ENCODE data around the gene GBP2. TPM values are rescaled to one million over a fixed set of nuclear protein-coding genes. Genes with fewer than 3 reads are reported as not detected.

The GBP2 gene
- total and polyA plus RNA-seq, 2 donors (not counting 3 experiments of a cell fraction or from before 2014, with no cell fraction given): 13.1 to 30.2 TPM

DNA sequence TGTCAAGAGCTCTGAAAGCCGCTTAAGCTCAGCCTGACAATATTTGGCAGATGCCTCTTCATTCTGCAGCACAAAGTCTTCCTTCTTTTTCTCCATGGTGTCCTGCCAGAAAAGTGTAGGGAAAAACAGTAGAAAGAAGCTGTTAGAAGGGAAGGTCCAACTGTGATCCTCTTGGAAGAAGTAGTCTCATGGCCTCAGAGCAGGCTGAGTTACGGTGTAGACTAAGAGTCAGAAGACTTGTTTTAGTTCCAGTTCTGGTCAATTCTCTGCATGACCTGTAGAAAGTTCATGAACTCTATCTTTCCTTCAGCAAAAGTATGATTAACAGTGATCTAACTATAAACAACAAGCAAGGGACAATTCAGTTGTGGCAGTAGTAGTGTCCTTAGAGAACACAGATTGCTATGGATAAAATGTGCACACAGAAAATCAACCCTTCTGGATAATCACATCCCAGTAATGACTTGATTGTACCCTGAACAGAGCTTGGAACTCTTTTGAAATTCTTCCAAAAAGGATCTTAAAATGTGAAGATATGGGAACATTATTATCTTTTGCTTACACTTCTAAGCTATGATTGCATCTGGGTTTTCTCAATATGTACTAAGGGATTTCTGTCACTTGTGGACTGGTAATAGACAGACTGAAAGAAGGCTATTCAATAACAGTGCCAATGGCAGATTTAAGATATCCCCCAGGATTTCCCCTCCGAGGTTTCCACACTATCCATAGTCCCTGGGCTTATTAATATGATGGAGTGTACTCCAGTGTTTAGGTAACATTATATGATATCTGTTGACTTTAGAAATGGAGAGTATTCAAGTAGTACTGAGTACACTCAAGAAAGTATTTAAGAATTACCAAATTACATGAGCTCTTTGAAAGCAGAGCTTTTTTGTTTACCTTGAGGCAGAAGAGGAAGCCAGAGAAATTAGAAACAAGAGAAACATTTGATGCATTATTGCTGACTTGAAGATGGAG lies 22.1 kb upstream of the GBP2 start:
- H3K4me1 ChIP-seq (ENCODE audit: control insufficient read depth, extremely low read depth, insufficient read depth, low read length): no peaks in the 10 kb centered on the region
- CTCF ChIA-PET: interaction anchor here (1.1 to 3.1 kb wide), 2 partner anchors 15 to 63 kb away, joined by 4 to 38 read pairs; no protein-coding TSS in a partner anchor
- H3K9ac ChIP-seq (replicated peaks; ENCODE audit: extremely low read depth, insufficient read depth, low read length): no peak overlapping the region
- H3K79me2 ChIP-seq (ENCODE audit: control insufficient read depth, insufficient read depth, low read length): no peaks in the 10 kb centered on the region
- H4K20me1 ChIP-seq (replicated peaks; ENCODE audit: control insufficient read depth, extremely low read depth, insufficient read depth, low read length): no peaks in the 10 kb centered on the region
- TF ChIP-seq MYC (IDR thresholded peaks at IDR 0.05; ENCODE audit: low read depth, low read length): no peak
- TF ChIP-seq FOS (IDR thresholded peaks at IDR 0.05; ENCODE audit: borderline replicate concordance, insufficient read depth, low read length): no peak
- TF ChIP-seq, protein P1, sequence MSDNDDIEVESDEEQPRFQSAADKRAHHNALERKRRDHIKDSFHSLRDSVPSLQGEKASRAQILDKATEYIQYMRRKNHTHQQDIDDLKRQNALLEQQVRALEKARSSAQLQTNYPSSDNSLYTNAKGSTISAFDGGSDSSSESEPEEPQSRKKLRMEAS (IDR thresholded peaks at IDR 0.05; ENCODE audit: insufficient read depth, insufficient read length): no peak
- TF ChIP-seq POLR2A (IDR thresholded peaks at IDR 0.05; ENCODE audit: low read depth, low read length): no peak
- no peak for TF ChIP-seq GATA2 (IDR thresholded peaks at IDR 0.05; ENCODE audit: insufficient read depth, insufficient read length, low read depth, low read length)
- TF ChIP-seq EZH2 (IDR thresholded peaks at IDR 0.05; ENCODE audit: borderline replicate concordance, low read depth, low read length, severe bottlenecking): no peak
- no peak for TF ChIP-seq POLR2AphosphoS5 (IDR thresholded peaks at IDR 0.05; ENCODE audit: insufficient read depth, low read depth, low read length)
- no peak for TF ChIP-seq JUN (IDR thresholded peaks at IDR 0.05; ENCODE audit: borderline replicate concordance, insufficient read depth, insufficient read length, low read depth)
- TF ChIP-seq CTCF (IDR thresholded peaks at IDR 0.05; ENCODE audit: extremely low read depth in 1 of 2, insufficient read depth in 1 of 2, low read depth in 1 of 2, low read length in 2 of 2): no peak
- intact Hi-C loops (cut with micrococcal nuclease): no loop called here
- no peak overlapping the region for H2AFZ ChIP-seq (ENCODE audit: low read depth, low read length)
- no peaks in the 10 kb centered on the region for H3K9me1 ChIP-seq (replicated peaks; ENCODE audit: control insufficient read depth, extremely low read depth, insufficient read depth, low read length)
- POLR2A ChIA-PET: no interaction called here
- dilution Hi-C loops (cut with MboI; ENCODE audit: extremely low pct_ligation_motif_present, low sequenced_read_pairs): no loop called here
- H3K27me3 ChIP-seq (ENCODE audit: control insufficient read depth in 2 of 2, insufficient read depth in 2 of 2, low read length in 2 of 2): peaks cover 0 to 2% of the 10 kb centered on the region in 2 experiments
- DNase-seq (ENCODE audit: low read depth, low spot score) (no peak), FAIRE-seq (no peak)
- no peaks in the 10 kb centered on the region for H3K9me3 ChIP-seq (replicated peaks; ENCODE audit: control insufficient read depth, insufficient read depth, low read length)
- no peak overlapping the region for H3K4me2 ChIP-seq (ENCODE audit: insufficient read depth, low read length)
- no peak overlapping the region for H3K27ac ChIP-seq (ENCODE audit: insufficient read depth, low read depth, low read length)
- no peaks in the 10 kb centered on the region for H3K36me3 ChIP-seq (ENCODE audit: control insufficient read depth in 2 of 2, extremely low read depth in 1 of 2, insufficient read depth in 2 of 2, low read length in 2 of 2)
- H3K4me3 ChIP-seq (replicated peaks in 1 of 3; ENCODE audit: insufficient read depth in 1 of 3, low read depth in 1 of 3, low read length in 3 of 3): no peak overlapping the region
- no TSS peak for BruUV-seq (replicated peaks)
